SU-DHL-6 (cell line): ENCODE data around the gene DEFB126.

Source experiments
- H2AFZ ChIP-seq: fragments of 200-600 bp; sonication (generic); 2 replicates; pipeline ENCODE4 v1.6.1; 2014; ENCODE audit warnings: low read depth, mild to moderate bottlenecking, moderate library complexity, mixed read lengths, antibody characterized with exemption, low read length; ENCODE audit not compliant: severe bottlenecking
- H3F3A ChIP-seq: fragments of 200-600 bp; shearing (Covaris generic); 2 replicates; pipeline ENCODE4 v1.6.0; 2016; ENCODE audit warnings: antibody characterized with exemption, mild to moderate bottlenecking; ENCODE audit not compliant: insufficient read depth
- H3K27ac ChIP-seq: fragments of 200-600 bp; sonication (generic); 2 replicates; pipeline ENCODE4 v1.5.1; 2016; ENCODE audit warnings: low read depth, mild to moderate bottlenecking, low read length, moderate library complexity, mixed read lengths
- H3K27me3 ChIP-seq: fragments of 200-600 bp; sonication (generic), shearing (Covaris generic); 2 replicates; pipeline ENCODE4 v1.6.0; 2014; ENCODE audit warnings: mild to moderate bottlenecking, low read length
- H3K36me3 ChIP-seq: fragments of 200-600 bp; sonication (generic); 2 replicates; pipeline ENCODE4 v1.6.1; 2014; ENCODE audit warnings: mild to moderate bottlenecking, low read length, mixed read lengths
- H3K4me2 ChIP-seq: fragments of 300-600, 200-600 bp; shearing (Covaris generic), sonication (generic); 2 replicates; pipeline ENCODE4 v1.6.0; 2014; ENCODE audit warnings: low read length, low read depth, mild to moderate bottlenecking; ENCODE audit not compliant: poor library complexity, severe bottlenecking
- H3K4me3 ChIP-seq: fragments of 200-600 bp; sonication (generic); 2 replicates; pipeline ENCODE4 v1.5.1; 2014; ENCODE audit warnings: antibody characterized with exemption, low read length, mild to moderate bottlenecking, mixed read lengths; ENCODE audit not compliant: insufficient read depth, poor library complexity, severe bottlenecking
- H3K79me2 ChIP-seq: fragments of 200-600 bp; sonication (generic); 2 replicates; pipeline ENCODE4 v1.6.1; 2014; ENCODE audit warnings: mild to moderate bottlenecking, low read length, moderate library complexity; ENCODE audit not compliant: insufficient read depth
- H3K9ac ChIP-seq: fragments of 200-600 bp; sonication (generic); 2 replicates; pipeline ENCODE4 v1.7.0; 2014; ENCODE audit warnings: mild to moderate bottlenecking, low read length
- H3K9me2 ChIP-seq: fragments of 200-600 bp; sonication (generic); replicated peaks from 2 replicates; pipeline ENCODE4 v1.6.1; 2014; ENCODE audit warnings: low read length; ENCODE audit not compliant: insufficient read depth
- H3K9me3 ChIP-seq: fragments of 200-600 bp; sonication (generic); 2 replicates; pipeline ENCODE4 v1.6.1; 2014; ENCODE audit warnings: low read length, mixed read lengths; ENCODE audit not compliant: insufficient read depth
- H4K20me1 ChIP-seq: fragments of 200-600 bp; sonication (generic); 2 replicates; pipeline ENCODE4 v1.6.1; 2014; ENCODE audit warnings: low read depth, mild to moderate bottlenecking, antibody characterized with exemption, low read length, moderate library complexity, mixed read lengths
- CTCF ChIP-seq: fragments of 200-600 bp; sonication (generic); IDR thresholded peaks from one replicate; pipeline ENCODE4 v1.5.1; 2017; ENCODE audit warnings: antibody characterized with exemption, mild to moderate bottlenecking, low read length, moderate library complexity; ENCODE audit not compliant: insufficient read depth, poor library complexity, severe bottlenecking
- EZH2phosphoT487 ChIP-seq: fragments of 200-600 bp; sonication (generic), shearing (Covaris generic); conservative IDR thresholded peaks from 2 replicates; pipeline ENCODE4 v1.6.1; 2018; ENCODE audit warnings: mild to moderate bottlenecking, antibody characterized with exemption, low read length, moderate library complexity, mixed read lengths

DEFB126 gene

DNA sequence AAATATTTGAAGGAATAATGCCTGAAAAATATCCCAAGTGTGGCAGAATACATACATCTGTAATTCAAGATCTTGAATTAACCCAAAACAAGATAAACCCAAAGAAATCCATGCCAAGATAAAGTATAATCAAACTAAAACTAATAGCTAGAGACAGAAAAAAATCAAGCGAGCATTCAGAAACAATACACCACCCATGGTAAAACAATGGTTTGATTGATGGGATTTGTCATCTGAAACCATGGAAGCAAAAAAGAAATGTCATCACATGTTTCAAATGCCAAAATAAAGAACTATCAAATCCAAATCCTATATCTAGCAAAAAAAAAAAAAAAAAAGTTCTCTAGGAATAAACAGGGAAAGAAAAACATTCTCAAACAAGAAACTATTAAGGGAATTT, 9.7 kb downstream of the DEFB126 start:
- TF ChIP-seq CTCF (no peak), EZH2phosphoT487 (no peak)
- Histone ChIP-seq H3K36me3 (no peaks in the 10 kb centered on the region), H4K20me1 (no peaks in the 10 kb centered on the region), H3K27ac (no peak overlapping the region), H3K4me3 (no peak overlapping the region), H3F3A (no peaks in the 10 kb centered on the region), H3K9me3 (no peaks in the 10 kb centered on the region), H3K4me2 (no peak overlapping the region), H3K9ac (no peak overlapping the region), H2AFZ (no peak overlapping the region), H3K27me3 (no peaks in the 10 kb centered on the region), H3K79me2 (no peaks in the 10 kb centered on the region), H3K9me2 (no peaks in the 10 kb centered on the region)

DNA sequence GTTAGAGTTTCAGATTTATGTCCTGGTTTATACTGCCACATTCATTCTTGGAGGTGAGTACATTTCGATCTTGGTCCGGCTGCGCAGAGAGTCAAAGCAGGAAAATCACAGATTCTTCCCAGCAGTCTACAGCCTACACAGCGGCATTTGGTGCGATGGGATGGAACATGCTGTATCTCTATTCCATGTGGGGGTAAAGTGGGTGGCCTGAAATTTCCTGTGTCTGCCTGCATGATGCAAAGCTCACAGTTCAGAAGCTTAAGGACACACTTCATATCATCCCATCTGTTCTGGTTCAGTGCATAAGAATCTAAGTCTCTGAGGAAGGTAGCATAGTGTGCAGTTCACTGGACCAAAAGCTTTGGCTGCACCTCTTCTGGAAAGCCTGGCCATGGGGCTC, 14.8 kb downstream of the DEFB126 start, which contains the start of gene DEFB127:
Gene DEFB127 (plus strand): TSS at position 301 of the 400 bp plus-strand sequence. CDS start 91 bp downstream, at position 392.
- Histone ChIP-seq H3K9me3 (no peaks in the 10 kb centered on the region), H3K9ac (no peak within 1 kb of the TSS), H3F3A (no peaks in the 10 kb centered on the region), H2AFZ (no peak within 1 kb of the TSS), H3K36me3 (no peaks in the 10 kb centered on the region), H3K79me2 (no peaks in the 10 kb centered on the region), H3K4me3 (no peak within 1 kb of the TSS), H3K27me3 (no peaks in the 10 kb centered on the region), H3K27ac (no peak within 1 kb of the TSS), H4K20me1 (no peaks in the 10 kb centered on the region), H3K4me2 (no peak within 1 kb of the TSS), H3K9me2 (no peaks in the 10 kb centered on the region)
- TF ChIP-seq CTCF (no peak), EZH2phosphoT487 (no peak)

- H3F3A ChIP-seq = no peaks in the 10 kb centered on the region
- no peak overlapping the region for H3K4me2 ChIP-seq
- H3K9me2 ChIP-seq = no peaks in the 10 kb centered on the region
- H3K79me2 ChIP-seq = no peaks in the 10 kb centered on the region
- no peak overlapping the region for H3K4me3 ChIP-seq
- no peaks in the 10 kb centered on the region for H3K9me3 ChIP-seq
- H4K20me1 ChIP-seq = no peaks in the 10 kb centered on the region
- TF ChIP-seq EZH2phosphoT487 (no peak), CTCF (no peak)
- no peak overlapping the region for H2AFZ ChIP-seq
- H3K27ac ChIP-seq = no peak overlapping the region
- no peaks in the 10 kb centered on the region for H3K36me3 ChIP-seq
- no peaks in the 10 kb centered on the region for H3K27me3 ChIP-seq
- no peak overlapping the region for H3K9ac ChIP-seq
Measured at GRCh38 chr20:164618-165017, 22.2 kb downstream of the DEFB126 start.
